Measurements from ENCODE around the gene PTPRN2.

Gene PTPRN2

GRCh38 chr7:158486919-158487318 is 100.7 kb downstream of the PTPRN2 start:
- no peak for DNase-seq

GRCh38 chr7:158484801-158485531 is 102.7 kb downstream of the PTPRN2 start:
- DNase-seq, result no peak

GRCh38 chr7:158482480-158482879 is 105.1 kb downstream of the PTPRN2 start:
- no peak for DNase-seq

GRCh38 chr7:158479664-158480025 is 108.0 kb downstream of the PTPRN2 start:
- DNase-seq, result no peak

GRCh38 chr7:158479021-158479663 is 108.5 kb downstream of the PTPRN2 start:
- no peak for DNase-seq

GRCh38 chr7:158477866-158478265 is 109.8 kb downstream of the PTPRN2 start:
- DNase-seq, result no peak

GRCh38 chr7:158476331-158476932 is 111.2 kb downstream of the PTPRN2 start:
- no peak for DNase-seq

- DNase-seq, result no peak
These were observed 112.0 kb downstream of the PTPRN2 start for GRCh38 chr7:158475679-158476052.

GRCh38 chr7:158475036-158475678 is 112.5 kb downstream of the PTPRN2 start:
- no peak for DNase-seq

- DNase-seq, result no peak
These were observed 113.1 kb downstream of the PTPRN2 start for GRCh38 chr7:158474488-158474887.

- no peak for DNase-seq
These were observed 113.7 kb downstream of the PTPRN2 start for GRCh38 chr7:158473946-158474345.

- DNase-seq, result no peak
These were observed 114.4 kb downstream of the PTPRN2 start for GRCh38 chr7:158473221-158473620.

- no peak for DNase-seq
These were observed 115.0 kb downstream of the PTPRN2 start for GRCh38 chr7:158472596-158472995.

- DNase-seq, result no peak
These were observed 115.9 kb downstream of the PTPRN2 start for GRCh38 chr7:158471716-158472115.

- no peak for DNase-seq
These were observed 117.3 kb downstream of the PTPRN2 start for GRCh38 chr7:158470336-158470735.

GRCh38 chr7:158469396-158470051 is 118.1 kb downstream of the PTPRN2 start:
- DNase-seq, result peak; percentile 37

GRCh38 chr7:158468700-158469296 is 118.8 kb downstream of the PTPRN2 start:
- no peak for DNase-seq

GRCh38 chr7:158468181-158468580 is 119.4 kb downstream of the PTPRN2 start:
- no peak for DNase-seq

- no peak for DNase-seq
These were observed 120.1 kb downstream of the PTPRN2 start for GRCh38 chr7:158467562-158467961.

- no peak for DNase-seq
These were observed 124.3 kb downstream of the PTPRN2 start for GRCh38 chr7:158463317-158463716.

GRCh38 chr7:158461824-158462223 is 125.8 kb downstream of the PTPRN2 start:
- no peak for DNase-seq

GRCh38 chr7:158460665-158461064 is 127.0 kb downstream of the PTPRN2 start:
- DNase-seq, result no peak
